Astrocyte of the hippocampus (primary cell): ENCODE results near the gene SYNDIG1.

Experiments
- DNase-seq: peaks from one replicate; pipeline ENCODE4 v3.0.0; 2011; ENCODE audit warnings: low read depth, low spot score

Gene SYNDIG1

DNA sequence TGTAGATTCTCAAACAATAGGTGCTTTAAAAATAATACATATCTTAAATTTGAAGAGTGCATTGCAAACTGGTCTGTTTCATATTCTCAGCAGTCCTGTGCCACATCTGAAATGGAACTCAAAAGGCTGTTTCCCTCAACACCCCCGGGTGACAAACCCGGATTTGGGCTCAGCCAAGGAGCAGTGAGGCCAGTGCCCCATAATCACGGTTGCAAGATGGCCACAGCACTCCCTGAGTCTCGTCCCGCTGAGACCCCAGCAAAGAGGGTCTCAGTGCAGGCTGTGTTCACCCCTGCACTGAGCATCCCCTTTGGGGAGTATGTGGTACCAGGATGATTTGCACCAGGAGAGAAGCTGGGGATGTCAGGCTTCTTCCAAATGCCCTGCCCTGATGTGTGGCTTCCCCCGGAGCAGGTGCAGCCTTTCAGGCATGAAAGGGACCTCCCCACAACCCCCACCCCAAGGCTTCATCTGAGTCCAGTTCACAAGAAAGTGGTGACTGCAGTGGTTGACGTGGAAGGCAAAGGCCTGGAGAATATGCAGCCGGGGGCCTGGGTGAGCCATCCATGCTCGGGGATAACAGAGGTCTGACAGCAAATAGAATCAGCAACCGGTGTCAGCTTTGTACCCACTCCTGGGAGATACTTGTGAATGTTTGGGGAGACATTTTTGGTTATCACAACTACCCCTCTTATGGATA, 202.9 kb downstream of the SYNDIG1 start:
- no peak for DNase-seq

DNA sequence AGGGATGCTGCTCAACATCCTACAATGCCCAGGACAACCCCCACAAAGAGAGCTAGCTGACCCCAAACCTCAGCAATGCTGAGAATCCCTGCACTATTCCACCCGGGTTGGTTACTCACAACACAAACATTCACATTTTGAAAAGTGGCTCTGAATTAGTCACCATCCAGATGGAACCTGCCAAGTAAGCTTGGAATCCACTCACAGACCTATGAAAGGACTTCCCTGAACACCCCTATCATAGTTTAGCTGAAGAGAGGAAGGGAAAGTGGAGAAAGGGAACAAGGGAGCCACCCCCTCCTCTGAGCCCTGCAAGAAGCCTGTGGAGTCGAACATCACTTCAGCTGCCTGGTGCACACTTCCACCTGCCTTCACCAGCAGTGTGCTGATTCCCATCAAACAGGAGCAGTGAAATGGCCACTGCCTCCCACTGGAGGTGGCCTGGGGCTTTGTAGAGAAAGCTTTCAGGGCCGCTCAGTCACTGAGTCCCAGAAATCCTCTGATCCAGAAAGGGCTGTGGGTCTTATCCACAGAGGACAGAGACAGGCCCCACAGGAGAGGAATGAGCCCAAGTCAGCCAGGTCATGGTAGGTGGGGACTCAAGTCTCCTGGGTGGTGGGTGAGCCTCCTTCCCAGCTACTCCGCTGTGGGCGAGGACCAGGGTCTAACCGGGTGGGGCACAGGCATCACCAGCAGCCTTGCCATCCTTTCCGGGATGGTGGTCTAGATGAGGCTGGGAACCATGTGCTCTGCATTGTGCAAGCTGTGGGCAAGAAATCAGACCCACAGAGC, 203.7 kb downstream of the SYNDIG1 start:
- DNase-seq: peak; percentile 98

- DNase-seq: peak; percentile 78
Observed at GRCh38 chr20:24673678-24674570, 204.5 kb downstream of the SYNDIG1 start.

- no peak for DNase-seq
Observed at GRCh38 chr20:24674921-24675605, 205.6 kb downstream of the SYNDIG1 start.

- DNase-seq: no peak
Observed at GRCh38 chr20:24675651-24676352, 206.4 kb downstream of the SYNDIG1 start.

DNA sequence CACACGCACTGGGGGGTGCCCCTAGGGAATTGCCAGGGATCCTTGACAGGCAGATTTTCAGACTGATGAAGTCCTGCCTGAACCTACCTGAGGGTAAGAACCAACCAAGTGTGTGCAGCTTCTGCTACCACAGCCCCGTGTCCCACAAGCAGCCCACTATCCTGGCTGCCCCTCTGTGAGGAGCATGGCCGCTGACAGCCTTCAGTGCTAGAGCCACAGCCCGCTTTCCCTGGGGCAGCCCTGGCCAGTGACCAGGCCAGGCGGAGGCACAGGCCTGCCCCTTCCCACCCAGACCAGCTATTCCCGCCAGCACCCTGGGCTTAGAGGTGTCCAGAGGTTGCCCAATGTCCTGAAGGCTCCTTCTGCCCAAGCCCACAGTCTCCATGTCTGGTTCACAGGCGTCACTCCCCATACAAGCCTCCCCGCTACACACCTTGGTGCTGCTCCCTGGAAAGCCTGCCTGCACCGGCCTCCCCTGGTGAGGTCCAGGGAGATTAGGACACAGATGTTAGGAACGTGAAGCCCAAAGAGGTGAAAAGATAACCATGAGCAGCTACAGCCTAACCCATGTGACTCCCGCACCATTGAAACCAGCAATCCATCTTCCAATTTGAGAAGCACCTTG, 207.0 kb downstream of the SYNDIG1 start:
- DNase-seq: no peak

DNA sequence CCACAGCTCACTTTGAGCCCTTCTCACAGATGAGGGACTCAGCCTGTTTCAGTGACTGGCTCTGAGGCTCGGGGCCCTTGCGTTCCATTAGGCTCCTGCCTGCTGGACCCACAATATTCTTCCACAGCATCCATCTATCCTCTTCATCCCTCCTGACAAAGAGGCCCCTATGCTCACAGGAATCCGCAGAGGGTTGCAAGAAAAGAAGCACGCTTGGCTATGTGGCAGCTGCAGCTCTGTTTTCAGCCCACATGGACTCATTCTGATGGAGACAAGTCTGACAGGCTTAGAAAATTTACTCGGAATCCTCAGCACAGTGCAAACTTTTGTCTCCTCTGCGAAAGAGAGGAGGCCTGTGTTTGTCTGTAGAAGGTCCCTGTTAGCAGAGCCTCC, 207.5 kb downstream of the SYNDIG1 start:
- DNase-seq: no peak

- no peak for DNase-seq
Observed at GRCh38 chr20:24677626-24678315, 208.3 kb downstream of the SYNDIG1 start.

DNA sequence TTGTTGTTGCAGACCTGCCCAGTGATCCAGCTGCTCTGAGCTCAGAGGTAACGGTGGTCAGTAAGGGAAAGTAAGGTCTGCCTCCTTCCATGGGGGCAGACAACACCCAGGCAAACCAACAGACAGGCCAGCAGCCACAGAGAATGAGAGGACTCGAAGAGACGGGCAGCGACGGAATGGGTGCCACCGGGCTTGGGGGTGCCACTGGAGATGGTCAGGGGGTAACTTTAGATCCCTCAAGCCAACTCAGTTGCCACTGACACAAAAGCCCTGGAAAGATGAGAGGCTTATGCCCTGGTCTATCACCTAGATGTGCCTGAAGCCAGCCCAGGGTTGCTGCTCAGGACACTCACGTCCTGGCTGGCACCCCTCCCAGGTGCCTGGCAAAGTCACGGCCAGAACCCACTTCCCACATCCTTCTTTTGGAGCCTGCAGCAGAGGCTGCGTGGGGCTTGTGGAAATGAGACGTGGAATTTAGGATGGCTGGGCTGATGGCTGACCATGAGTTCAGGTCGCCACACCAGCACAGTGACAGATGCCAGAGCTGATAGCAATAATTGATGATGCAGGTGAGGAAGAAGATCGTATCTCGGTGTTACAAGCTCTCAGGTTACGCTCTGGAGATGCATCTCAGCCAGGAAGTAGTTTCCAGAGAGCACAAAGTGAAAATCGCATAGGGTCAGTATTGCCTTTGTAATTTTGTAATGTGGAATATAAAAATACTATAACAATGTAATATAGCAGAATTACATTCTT, 209.1 kb downstream of the SYNDIG1 start:
- DNase-seq: no peak

DNA sequence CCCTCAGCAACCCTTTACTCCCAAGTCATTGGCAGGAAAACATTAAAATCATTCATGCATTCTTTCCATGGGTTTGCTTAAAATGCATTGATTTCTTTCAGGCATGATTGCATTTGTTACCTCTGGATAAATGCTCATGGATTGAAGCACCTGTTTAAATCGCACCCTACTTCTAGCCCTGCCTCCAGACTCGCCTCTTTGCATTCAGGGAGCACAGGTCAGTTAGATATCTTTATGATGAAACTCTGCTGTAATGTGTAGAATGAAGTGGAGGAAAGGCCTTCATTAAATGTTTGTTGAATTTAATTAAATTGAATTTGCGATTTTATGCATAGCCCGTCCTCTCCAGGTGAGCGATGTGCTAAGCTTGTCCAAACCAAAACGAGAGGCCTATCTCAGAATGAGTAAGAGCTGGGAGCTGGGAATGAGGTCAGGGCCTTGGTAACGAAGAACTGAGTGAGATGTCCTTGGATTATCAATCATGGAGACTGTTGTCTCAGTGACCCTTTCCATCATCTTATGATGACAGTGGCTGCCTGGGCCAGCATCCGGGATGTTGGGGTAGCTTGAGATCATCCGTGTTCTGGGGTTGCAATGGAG, 210.1 kb downstream of the SYNDIG1 start:
- no peak for DNase-seq

- no peak for DNase-seq
Observed at GRCh38 chr20:24681634-24682495, 212.4 kb downstream of the SYNDIG1 start.

DNA sequence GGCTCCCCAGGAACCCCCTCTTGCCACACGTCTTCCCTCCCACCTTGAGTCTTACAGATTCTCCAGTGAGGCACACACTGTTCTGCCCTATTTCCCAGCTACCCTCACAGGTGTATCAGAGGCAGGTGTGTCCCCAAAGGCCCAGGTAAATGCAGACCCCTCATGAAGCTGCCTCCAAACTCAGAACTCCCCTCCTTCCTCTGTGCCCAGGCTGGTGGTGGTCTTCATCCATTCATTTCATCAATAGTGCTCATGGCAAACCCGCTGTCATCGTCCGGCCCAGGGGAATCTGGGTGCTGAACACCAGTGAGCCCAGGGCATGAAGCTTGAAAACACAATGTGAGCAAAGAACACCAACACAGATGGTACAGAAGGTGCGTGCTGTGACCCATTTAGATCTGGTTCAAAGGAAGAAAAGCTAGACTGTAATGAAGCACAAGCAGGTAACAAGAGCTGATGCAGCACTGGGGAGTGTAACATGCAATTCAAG, 213.1 kb downstream of the SYNDIG1 start:
- no peak for DNase-seq

DNA sequence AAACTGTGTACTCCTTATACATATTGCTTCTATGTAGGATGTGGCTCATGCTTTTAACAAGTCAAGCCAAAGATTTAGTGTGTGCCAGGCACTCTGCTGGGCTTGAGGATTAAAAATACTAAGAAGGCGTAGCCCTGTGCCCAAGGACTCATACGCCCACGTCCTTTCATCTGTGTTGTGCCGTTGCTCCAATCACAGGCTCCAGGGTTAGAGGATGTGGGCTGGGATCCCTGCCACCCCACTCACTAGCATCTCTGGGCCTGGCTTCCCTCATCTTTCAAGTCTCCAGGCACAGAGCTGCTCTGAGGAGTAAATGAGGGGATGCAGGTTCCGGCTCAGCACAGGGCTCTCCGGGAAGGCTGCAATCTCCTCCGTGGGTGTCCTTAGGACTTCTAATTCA, 214.2 kb downstream of the SYNDIG1 start:
- no peak for DNase-seq

- no peak for DNase-seq
Observed at GRCh38 chr20:24684421-24684871, 215.0 kb downstream of the SYNDIG1 start.

GRCh38 chr20:24684956-24685691, 215.7 kb downstream of the SYNDIG1 start:
- DNase-seq: no peak

DNA sequence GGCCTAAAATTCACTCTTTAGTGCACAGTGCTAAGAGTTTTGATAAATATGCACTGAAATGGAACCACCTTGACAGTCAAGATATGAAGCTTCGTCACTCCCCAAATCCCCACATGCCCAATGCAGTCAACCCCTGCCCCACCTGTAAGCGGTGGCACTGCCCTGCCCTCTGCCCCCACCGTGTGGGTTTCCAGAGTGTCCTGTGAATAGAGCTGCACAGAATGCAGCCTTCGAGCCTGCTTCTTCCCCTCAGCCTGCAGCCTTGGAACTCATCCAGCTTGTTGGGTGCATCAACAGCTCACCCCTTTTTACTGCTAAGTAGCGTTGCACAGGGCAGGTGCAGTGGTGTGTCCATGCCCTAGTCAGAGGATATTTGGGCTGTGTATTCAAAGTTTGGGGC, 216.3 kb downstream of the SYNDIG1 start:
- no peak for DNase-seq

DNA sequence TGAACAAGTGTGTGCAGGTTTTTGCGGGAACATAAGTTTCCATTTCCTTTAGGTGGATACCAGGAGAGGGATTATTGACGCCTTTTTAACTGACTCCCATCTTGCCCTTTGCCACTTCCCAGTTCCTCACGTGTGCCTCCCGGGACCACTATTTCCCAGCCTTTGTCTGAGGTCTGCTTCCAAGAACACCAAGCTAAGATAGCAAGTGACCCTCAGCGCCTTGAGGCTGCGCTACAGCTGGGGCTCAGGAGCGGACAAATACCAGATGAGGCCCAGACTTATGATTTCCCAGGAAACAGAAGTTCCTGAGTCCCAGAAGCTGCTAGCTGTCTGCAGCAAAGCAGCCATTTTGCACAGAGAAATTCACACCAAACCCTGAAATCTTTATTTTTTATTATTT, 216.7 kb downstream of the SYNDIG1 start:
- no peak for DNase-seq
